HCT116 (cell line): ENCODE measurements around the gene HMGCLL1. TPM values are rescaled to one million over a fixed set of nuclear protein-coding genes. Genes with fewer than 3 reads are reported as not detected.

Source experiments
- ATAC-seq: fragments of 200-7000 bp; cut with Tn5 transposase; 2 replicates; pipeline ENCODE4 v1.9.1; 2020; ENCODE audit warnings: mild to moderate bottlenecking, moderate library complexity
- BruUV-seq: library from RNA; stranded (reverse); fragments of 400-500 nt; replicated peaks from 2 replicates; lab custom pipeline; 2021; lab: Mats Ljungman, UMichigan
- CTCF ChIA-PET: fragments of 300-600 bp; sonication (Branson Sonifier 250); formaldehyde crosslinking; loops from one replicate; lab custom pipeline; 2021; ENCODE audit warnings: antibody characterized with exemption; lab: Charles Lee
- POLR2A ChIA-PET: fragments of 300-600, 350-600 bp; sonication (Branson Sonifier 250); formaldehyde crosslinking; loops from one replicate; lab custom pipeline; 2021; ENCODE audit warnings: antibody characterized with exemption; lab: Charles Lee
- RAD21 ChIA-PET, 2 experiments: fragments of 300-600 bp; sonication (Branson Sonifier 250); formaldehyde crosslinking; loops; one replicate each; lab custom pipeline; 2023; ENCODE audit warnings: low total read pairs in 2 of 2; ENCODE audit not compliant: uncharacterized antibody in 2 of 2, unreplicated experiment in 2 of 2, low non-redundant PET in 1 of 2; lab: Charles Lee
- DNase-seq: peaks from one replicate; pipeline ENCODE4 v3.0.0-alpha.2; 2010; ENCODE audit warnings: low read depth, low spot score
- H2AFZ ChIP-seq: fragments of 200-600 bp; shearing (Covaris generic), sonication (generic); 2 replicates; pipeline ENCODE4 v1.6.1; 2017; ENCODE audit warnings: low read depth, mixed run types, mixed read lengths, antibody characterized with exemption, low read length; ENCODE audit not compliant: poor library complexity, severe bottlenecking
- H3K27ac ChIP-seq: 2 replicates; pipeline ENCODE4 v1.5.1; 2012; ENCODE audit warnings: low read depth, low read length
- H3K27me3 ChIP-seq: fragments of 200-600 bp; sonication (generic); 2 replicates; pipeline ENCODE4 v1.6.1; 2016; ENCODE audit warnings: mixed run types, low read length, mixed read lengths; ENCODE audit not compliant: insufficient read depth
- H3K36me3 ChIP-seq, 2 experiments: fragments of 200-500 bp in 1 of 2; fragments of 200-600 bp in 1 of 2; sonication (Bioruptor generic) in 1 of 2; sonication (generic) in 1 of 2; 2 replicates each; pipeline versions ENCODE4 v1.5.1 to v1.6.1; 2014 to 2016; ENCODE audit warnings: low read length in 2 of 2, inconsistent platforms in 1 of 2, mixed read lengths in 1 of 2, mixed run types in 1 of 2; ENCODE audit not compliant: insufficient read depth in 2 of 2, control insufficient read depth in 1 of 2
- H3K4me1 ChIP-seq, 2 experiments: fragments of 200-600 bp in 1 of 2; sonication (generic) in 1 of 2; 2 replicates each; pipeline versions ENCODE4 v1.5.1 to v1.6.1; 2012 to 2017; ENCODE audit warnings: low read length in 2 of 2, inconsistent platforms in 1 of 2, mild to moderate bottlenecking in 1 of 2, mixed read lengths in 1 of 2, mixed run types in 1 of 2, moderate library complexity in 1 of 2; ENCODE audit not compliant: insufficient read depth in 2 of 2, control insufficient read depth in 1 of 2
- H3K4me2 ChIP-seq: fragments of 200-600 bp; sonication (generic); 2 replicates; pipeline ENCODE4 v1.6.1; 2017; ENCODE audit warnings: mixed run types, low read length, mixed read lengths
- H3K4me3 ChIP-seq, 2 experiments: fragments of 200-600 bp in 1 of 2; sonication (generic) in 1 of 2; replicated peaks in 1 of 2; 2 replicates each; pipeline ENCODE4 v1.5.1; 2011 to 2016; ENCODE audit warnings: low read length in 2 of 2, control low read depth in 1 of 2, low read depth in 1 of 2, mild to moderate bottlenecking in 1 of 2, mixed read lengths in 1 of 2, mixed run types in 1 of 2
- H3K79me2 ChIP-seq: fragments of 200-600 bp; sonication (generic); 2 replicates; pipeline ENCODE4 v1.6.1; 2017; ENCODE audit warnings: mild to moderate bottlenecking, mixed run types, low read length, moderate library complexity, mixed read lengths; ENCODE audit not compliant: insufficient read depth
- H3K9ac ChIP-seq: fragments of 200-600 bp; sonication (generic); 2 replicates; pipeline ENCODE4 v1.6.1; 2016; ENCODE audit warnings: low read length, mixed read lengths
- H3K9me2 ChIP-seq: fragments of 200-600 bp; sonication (generic), shearing (Covaris generic); 2 replicates; pipeline ENCODE4 v1.6.1; 2017; ENCODE audit warnings: mixed run types, mild to moderate bottlenecking, moderate library complexity; ENCODE audit not compliant: insufficient read depth
- H3K9me3 ChIP-seq, 2 experiments: fragments of 200-500 bp in 1 of 2; fragments of 200-600 bp in 1 of 2; sonication (Bioruptor generic) in 1 of 2; sonication (generic) in 1 of 2; 2 replicates each; pipeline ENCODE4 v1.6.1; 2014 to 2017; ENCODE audit warnings: low read length in 2 of 2, mixed read lengths in 2 of 2, inconsistent platforms in 1 of 2, low read depth in 1 of 2, mild to moderate bottlenecking in 1 of 2, mixed run types in 1 of 2, moderate library complexity in 1 of 2; ENCODE audit not compliant: control insufficient read depth in 1 of 2, insufficient read depth in 1 of 2
- H4K20me1 ChIP-seq: fragments of 200-600 bp; sonication (generic), shearing (Covaris generic); 2 replicates; pipeline ENCODE4 v1.6.1; 2017; ENCODE audit warnings: mixed run types, mild to moderate bottlenecking, moderate library complexity; ENCODE audit not compliant: insufficient read depth
- CEBPB ChIP-seq: IDR thresholded peaks from 2 replicates; pipeline ENCODE4 v1.6.1; 2012; ENCODE audit warnings: low read depth
- EZH2 ChIP-seq: fragments of 200-600 bp; sonication (generic); IDR thresholded peaks from 2 replicates; pipeline ENCODE4 v1.6.1; 2017; ENCODE audit warnings: antibody characterized with exemption, mixed run types
- EZH2phosphoT487 ChIP-seq: fragments of 200-600 bp; IDR thresholded peaks from 2 replicates; pipeline ENCODE4 v1.6.1; 2018; ENCODE audit warnings: antibody characterized with exemption, borderline replicate concordance
- JUND ChIP-seq: IDR thresholded peaks from 2 replicates; pipeline ENCODE4 v1.6.1; 2012
- POLR2A ChIP-seq: IDR thresholded peaks from 2 replicates; pipeline ENCODE4 v1.7.0; 2011; ENCODE audit warnings: borderline replicate concordance; ENCODE audit not compliant: insufficient read depth, insufficient read length; ENCODE audit errors: extremely low read depth
- POLR2AphosphoS5 ChIP-seq: IDR thresholded peaks from 2 replicates; pipeline ENCODE4 v1.6.1; 2011; ENCODE audit warnings: mild to moderate bottlenecking, low read depth, low read length, moderate library complexity
- TCF7L2 ChIP-seq: IDR thresholded peaks from 2 replicates; pipeline ENCODE4 v1.7.0; 2011; ENCODE audit warnings: borderline replicate concordance, inconsistent platforms; ENCODE audit not compliant: insufficient read depth, insufficient read length; ENCODE audit errors: extremely low read depth
- YY1 ChIP-seq: IDR thresholded peaks from 2 replicates; pipeline ENCODE4 v1.6.1; 2011; ENCODE audit warnings: low read length, low read depth, moderate library complexity, mild to moderate bottlenecking; ENCODE audit not compliant: insufficient replicate concordance; ENCODE audit errors: extremely low read depth
- ZFX ChIP-seq: fragments of 450-650 bp; IDR thresholded peaks from 2 replicates; pipeline ENCODE4 v1.6.1; 2017
- intact Hi-C: fragments of 100-400 bp; cut with micrococcal nuclease; formaldehyde crosslinking; loops from 2 replicates; pipeline ENCODE4 v1.10.0; 2022
- total RNA-seq: library from RNA; stranded (reverse); gene quantifications from one replicate; pipeline ENCODE4 v1.2.1, GENCODE V29; 2021; ENCODE audit not compliant: unreplicated experiment
- TF ChIP-seq, protein P1 (sequence below): IDR thresholded peaks from 2 replicates; pipeline ENCODE4 v1.6.1; 2012
- TF ChIP-seq, protein P2 (sequence below): IDR thresholded peaks from 2 replicates; pipeline ENCODE4 v1.6.1; 2012
- TF ChIP-seq, protein P3 (sequence below): IDR thresholded peaks from 2 replicates; pipeline ENCODE4 v1.6.1; 2011; ENCODE audit warnings: mild to moderate bottlenecking, low read length, moderate library complexity; ENCODE audit not compliant: insufficient replicate concordance; ENCODE audit errors: extremely low read depth
- TF ChIP-seq, protein P4 (sequence below), 3 experiments: fragments of 200-600 bp in 1 of 3; sonication (generic) in 1 of 3; IDR thresholded peaks in 2 of 3; conservative IDR thresholded peaks in 1 of 3; 2 replicates each; pipeline ENCODE4 v1.5.1; 2012 to 2017; ENCODE audit warnings: low read depth in 2 of 3, low read length in 2 of 3, antibody characterized with exemption in 1 of 3, borderline replicate concordance in 1 of 3, control low read depth in 1 of 3, mild to moderate bottlenecking in 1 of 3, mixed read lengths in 1 of 3, mixed run types in 1 of 3, moderate library complexity in 1 of 3; ENCODE audit not compliant: insufficient read depth in 1 of 3

HMGCLL1 gene
- total RNA-seq, 1 experiment from 2014 or later, result not detected

DNA sequence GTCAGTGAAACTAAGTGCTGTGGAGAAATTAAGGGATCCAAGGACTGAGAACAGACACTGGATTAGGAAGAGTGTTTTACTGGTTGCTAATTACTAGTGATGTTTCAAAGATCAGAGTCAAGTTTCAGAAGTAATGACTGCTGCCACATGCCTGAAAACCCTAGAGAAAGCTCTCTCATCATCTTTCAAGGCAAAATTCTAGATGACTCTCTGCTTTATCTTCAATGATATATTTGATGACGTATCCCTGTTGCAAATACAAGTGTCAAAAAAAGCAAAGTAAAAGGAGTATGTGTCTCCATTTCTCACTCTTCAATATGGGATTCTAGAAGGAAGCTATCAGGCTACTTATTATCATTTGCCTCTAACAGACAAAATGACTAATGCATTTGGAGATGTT lies 38.0 kb downstream of the HMGCLL1 start:
- DNase-seq, result no peak
- TF ChIP-seq POLR2A (no peak), ZFX (no peak), TCF7L2 (no peak), EZH2 (no peak), EZH2phosphoT487 (no peak), JUND (no peak), POLR2AphosphoS5 (no peak), YY1 (no peak), CEBPB (no peak)
- TF ChIP-seq, protein P1, sequence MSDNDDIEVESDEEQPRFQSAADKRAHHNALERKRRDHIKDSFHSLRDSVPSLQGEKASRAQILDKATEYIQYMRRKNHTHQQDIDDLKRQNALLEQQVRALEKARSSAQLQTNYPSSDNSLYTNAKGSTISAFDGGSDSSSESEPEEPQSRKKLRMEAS, result no peak
- TF ChIP-seq, protein P2, sequence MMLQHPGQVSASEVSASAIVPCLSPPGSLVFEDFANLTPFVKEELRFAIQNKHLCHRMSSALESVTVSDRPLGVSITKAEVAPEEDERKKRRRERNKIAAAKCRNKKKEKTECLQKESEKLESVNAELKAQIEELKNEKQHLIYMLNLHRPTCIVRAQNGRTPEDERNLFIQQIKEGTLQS, result no peak
- ChIA-PET POLR2A (no interaction called here), RAD21 (no interaction called here), CTCF (no interaction called here)
- no peaks in the 10 kb centered on the region for H4K20me1 ChIP-seq
- H3K36me3 ChIP-seq, result no peaks in the 10 kb centered on the region
- peaks cover 38% of the 10 kb centered on the region for H3K27me3 ChIP-seq
- no peak overlapping the region for H3K4me3 ChIP-seq
- intact Hi-C loops, result no loop called here
- BruUV-seq, result no TSS peak
- H3K9me3 ChIP-seq, result no peaks in the 10 kb centered on the region
- H3K79me2 ChIP-seq, result no peaks in the 10 kb centered on the region
- no peak overlapping the region for H3K27ac ChIP-seq
- no peak for ATAC-seq
- no peaks in the 10 kb centered on the region for H3K9me2 ChIP-seq
- no peaks in the 10 kb centered on the region for H3K4me1 ChIP-seq
- H2AFZ ChIP-seq, result no peak overlapping the region
- H3K9ac ChIP-seq, result no peak overlapping the region
- H3K4me2 ChIP-seq, result no peak overlapping the region

DNA sequence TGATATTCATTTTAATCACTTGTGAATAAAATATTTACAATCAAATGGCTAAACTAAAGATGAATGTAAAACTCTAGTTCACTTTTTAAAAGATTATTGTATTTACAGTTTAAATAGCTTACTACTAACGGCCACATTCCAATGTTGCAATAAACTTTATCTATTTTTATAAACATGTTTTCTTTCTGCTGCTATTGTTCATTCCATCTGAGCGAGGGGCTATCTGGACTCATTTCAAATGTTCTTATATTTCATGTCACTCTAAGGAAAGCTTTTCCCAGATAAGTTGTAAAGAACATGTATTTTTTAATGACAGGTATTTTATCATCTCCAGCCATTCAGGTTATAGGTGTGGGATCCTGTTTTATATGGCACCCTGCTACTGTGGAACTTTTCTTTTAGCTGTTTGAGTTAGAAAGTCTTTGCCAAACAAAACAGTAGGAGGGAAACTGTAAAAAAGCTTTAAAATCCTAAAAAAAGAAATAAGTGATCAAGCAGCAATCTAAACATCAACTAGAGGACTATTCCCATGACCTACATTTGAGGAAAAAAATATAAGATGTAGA lies 42.5 kb downstream of the HMGCLL1 start:
- Histone ChIP-seq H3K27me3 (peaks cover 30% of the 10 kb centered on the region), H3K79me2 (no peaks in the 10 kb centered on the region), H3K36me3 (no peaks in the 10 kb centered on the region), H3K9me2 (no peaks in the 10 kb centered on the region), H3K9ac (no peak overlapping the region), H3K4me2 (no peak overlapping the region), H2AFZ (no peak overlapping the region), H3K4me1 (no peaks in the 10 kb centered on the region), H3K4me3 (no peak overlapping the region), H3K27ac (no peak overlapping the region), H4K20me1 (no peaks in the 10 kb centered on the region), H3K9me3 (no peaks in the 10 kb centered on the region)
- ChIA-PET POLR2A (no interaction called here), RAD21 (no interaction called here), CTCF (interaction anchor here (1.2 to 1.5 kb wide), 2 partner anchors 8 to 9 kb away, joined by 3 to 4 read pairs; no protein-coding TSS in a partner anchor)
- BruUV-seq, result no TSS peak
- DNase-seq (no peak), ATAC-seq (no peak)
- intact Hi-C loops, result no loop called here
- TF ChIP-seq, protein P3, sequence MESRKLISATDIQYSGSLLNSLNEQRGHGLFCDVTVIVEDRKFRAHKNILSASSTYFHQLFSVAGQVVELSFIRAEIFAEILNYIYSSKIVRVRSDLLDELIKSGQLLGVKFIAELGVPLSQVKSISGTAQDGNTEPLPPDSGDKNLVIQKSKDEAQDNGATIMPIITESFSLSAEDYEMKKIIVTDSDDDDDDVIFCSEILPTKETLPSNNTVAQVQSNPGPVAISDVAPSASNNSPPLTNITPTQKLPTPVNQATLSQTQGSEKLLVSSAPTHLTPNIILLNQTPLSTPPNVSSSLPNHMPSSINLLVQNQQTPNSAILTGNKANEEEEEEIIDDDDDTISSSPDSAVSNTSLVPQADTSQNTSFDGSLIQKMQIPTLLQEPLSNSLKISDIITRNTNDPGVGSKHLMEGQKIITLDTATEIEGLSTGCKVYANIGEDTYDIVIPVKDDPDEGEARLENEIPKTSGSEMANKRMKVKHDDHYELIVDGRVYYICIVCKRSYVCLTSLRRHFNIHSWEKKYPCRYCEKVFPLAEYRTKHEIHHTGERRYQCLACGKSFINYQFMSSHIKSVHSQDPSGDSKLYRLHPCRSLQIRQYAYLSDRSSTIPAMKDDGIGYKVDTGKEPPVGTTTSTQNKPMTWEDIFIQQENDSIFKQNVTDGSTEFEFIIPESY, result no peak
- TF ChIP-seq JUND, result no peak
- TF ChIP-seq, protein P4, sequence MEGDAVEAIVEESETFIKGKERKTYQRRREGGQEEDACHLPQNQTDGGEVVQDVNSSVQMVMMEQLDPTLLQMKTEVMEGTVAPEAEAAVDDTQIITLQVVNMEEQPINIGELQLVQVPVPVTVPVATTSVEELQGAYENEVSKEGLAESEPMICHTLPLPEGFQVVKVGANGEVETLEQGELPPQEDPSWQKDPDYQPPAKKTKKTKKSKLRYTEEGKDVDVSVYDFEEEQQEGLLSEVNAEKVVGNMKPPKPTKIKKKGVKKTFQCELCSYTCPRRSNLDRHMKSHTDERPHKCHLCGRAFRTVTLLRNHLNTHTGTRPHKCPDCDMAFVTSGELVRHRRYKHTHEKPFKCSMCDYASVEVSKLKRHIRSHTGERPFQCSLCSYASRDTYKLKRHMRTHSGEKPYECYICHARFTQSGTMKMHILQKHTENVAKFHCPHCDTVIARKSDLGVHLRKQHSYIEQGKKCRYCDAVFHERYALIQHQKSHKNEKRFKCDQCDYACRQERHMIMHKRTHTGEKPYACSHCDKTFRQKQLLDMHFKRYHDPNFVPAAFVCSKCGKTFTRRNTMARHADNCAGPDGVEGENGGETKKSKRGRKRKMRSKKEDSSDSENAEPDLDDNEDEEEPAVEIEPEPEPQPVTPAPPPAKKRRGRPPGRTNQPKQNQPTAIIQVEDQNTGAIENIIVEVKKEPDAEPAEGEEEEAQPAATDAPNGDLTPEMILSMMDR (IDR thresholded peaks at IDR 0.05 in 2 of 3, conservative IDR thresholded peaks at IDR 0.05 in 1 of 3; ENCODE audit: borderline replicate concordance in 1 of 3, insufficient read depth in 1 of 3, low read depth in 2 of 3, low read length in 2 of 3), result no peak
